ENCODE data around the gene DENND1A. TPM values are rescaled to one million over a fixed set of nuclear protein-coding genes. Genes with fewer than 3 reads are reported as not detected.

Gene DENND1A
- total and polyA plus RNA-seq, 2 of the 13 experiments (the other 11 are each of a cell fraction or from before 2014, with no cell fraction given) = 14.8 to 30.1 TPM

DNA sequence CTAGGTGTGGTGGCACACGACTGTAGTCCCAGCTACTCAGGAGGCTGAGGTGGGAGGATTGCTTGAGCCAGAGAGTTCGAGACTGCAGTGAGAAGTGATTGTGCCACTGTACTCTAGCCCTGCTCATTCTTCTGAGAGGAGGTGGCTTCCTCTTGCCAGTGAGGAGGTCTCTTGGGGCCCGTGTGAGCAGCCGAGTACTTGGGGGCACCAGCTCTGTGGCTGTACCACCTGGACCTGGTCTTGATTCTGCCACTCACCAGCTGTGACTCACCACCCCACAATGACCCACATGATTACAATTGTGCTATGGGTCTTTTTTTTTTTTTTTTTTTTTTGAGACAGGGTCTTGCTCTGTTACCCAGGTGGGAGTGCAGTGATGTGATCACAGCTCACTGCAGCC, 592.0 kb downstream of the DENND1A start:
- H3K4me2 ChIP-seq (ENCODE audit: low read depth, low read length) = no peak overlapping the region
- H3K79me2 ChIP-seq (ENCODE audit: insufficient read depth, low read length) = no peaks in the 10 kb centered on the region
- H3K4me1 ChIP-seq (ENCODE audit: insufficient read depth, low read length) = peaks cover 47% of the 10 kb centered on the region
- ChIA-PET POLR2A (no interaction called here), CTCF (ENCODE audit: low intra/inter-chr PET ratio, low total read pairs) (no interaction called here)
- H3K4me3 ChIP-seq (replicated peaks in 1 of 3; ENCODE audit: insufficient read depth in 1 of 3, low read depth in 2 of 3, low read length in 3 of 3) = no peak overlapping the region
- no peaks in the 10 kb centered on the region for H4K20me1 ChIP-seq (ENCODE audit: insufficient read depth, low read length)
- TF ChIP-seq NCOR1 (IDR thresholded peaks at IDR 0.05; ENCODE audit: borderline replicate concordance, low read length) (no peak), ZFP36L2 (CRISPR knock-in tag; IDR thresholded peaks at IDR 0.05) (no peak), RARA (CRISPR knock-in tag; IDR thresholded peaks at IDR 0.05) (no peak)
- no peak overlapping the region for H3K9ac ChIP-seq (ENCODE audit: insufficient read depth, low read depth, low read length)
- 38% methylated on average over 3 of the region's 4 CpGs for WGBS (ENCODE audit: low lambda C conversion rate)
- FAIRE-seq (no peak), ATAC-seq (no peak), DNase-seq (ENCODE audit: low spot score) (no peak)
- no peaks in the 10 kb centered on the region for H3K9me3 ChIP-seq (ENCODE audit: low read length)
- H3K27ac ChIP-seq (ENCODE audit: extremely low read length, insufficient read depth, low read length) = no peak overlapping the region
- in situ Hi-C loops (cut with HindIII; ENCODE audit: extremely low pct_ligation_motif_present, low pct_unique_long_range_greater_than_20kb) = no loop called here
- no TSS peak for BruUV-seq (replicated peaks)
- no peak overlapping the region for H2AFZ ChIP-seq (ENCODE audit: low read length)
- intact Hi-C loops (cut with micrococcal nuclease; ENCODE audit: unreplicated experiment) = no loop called here
- H3K36me3 ChIP-seq (replicated peaks in 1 of 2; ENCODE audit: control insufficient read depth in 1 of 2, insufficient read depth in 2 of 2, low read length in 2 of 2) = no peaks in the 10 kb centered on the region
- H3K27me3 ChIP-seq (ENCODE audit: control insufficient read depth in 1 of 2, insufficient read depth in 2 of 2, low read length in 2 of 2) = peaks cover 0 to 32% of the 10 kb centered on the region in 2 experiments; a peak in 3 of 5 replicates

DNA sequence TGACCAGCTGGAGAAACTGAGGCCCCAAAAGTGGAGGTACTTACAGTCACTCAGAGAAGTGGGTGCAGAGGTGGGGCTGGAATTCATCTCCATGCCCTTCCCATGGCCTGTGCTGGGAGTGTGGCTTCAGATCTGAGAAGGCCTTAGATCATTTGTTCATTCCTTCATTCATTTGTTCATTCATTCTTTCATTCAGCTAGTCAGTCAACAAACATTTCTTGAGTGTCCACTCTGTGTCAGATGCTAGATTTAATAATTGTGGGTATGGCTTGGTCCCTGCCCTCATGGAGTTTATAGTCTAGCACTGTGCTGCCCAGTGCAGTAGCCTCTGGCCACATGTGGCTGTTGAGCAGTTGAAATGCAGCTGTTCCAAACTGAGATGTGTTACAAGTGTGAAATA, 593.0 kb downstream of the DENND1A start:
- BruUV-seq (replicated peaks) = no TSS peak
- ATAC-seq = no peak
- H4K20me1 ChIP-seq (ENCODE audit: insufficient read depth, low read length) = no peaks in the 10 kb centered on the region
- H3K27ac ChIP-seq (ENCODE audit: extremely low read length, insufficient read depth, low read length) = no peak overlapping the region
- H3K36me3 ChIP-seq (replicated peaks in 1 of 2; ENCODE audit: control insufficient read depth in 1 of 2, insufficient read depth in 2 of 2, low read length in 2 of 2) = no peaks in the 10 kb centered on the region
- no peak overlapping the region for H3K9ac ChIP-seq (ENCODE audit: insufficient read depth, low read depth, low read length)
- no peak for DNase-seq (ENCODE audit: low spot score)
- in situ Hi-C loops (cut with HindIII; ENCODE audit: extremely low pct_ligation_motif_present, low pct_unique_long_range_greater_than_20kb) (no loop called here), intact Hi-C loops (cut with micrococcal nuclease; ENCODE audit: unreplicated experiment) (no loop called here)
- no peaks in the 10 kb centered on the region for H3K9me3 ChIP-seq (ENCODE audit: low read length)
- no peak overlapping the region for H3K4me2 ChIP-seq (ENCODE audit: low read depth, low read length)
- FAIRE-seq = no peak
- CTCF ChIA-PET (ENCODE audit: low intra/inter-chr PET ratio, low total read pairs) = no interaction called here
- peaks cover 0 to 22% of the 10 kb centered on the region in 2 experiments; a peak in 2 of 5 replicates for H3K27me3 ChIP-seq (ENCODE audit: control insufficient read depth in 1 of 2, insufficient read depth in 2 of 2, low read length in 2 of 2)
- no peak overlapping the region for H2AFZ ChIP-seq (ENCODE audit: low read length)
- H3K4me3 ChIP-seq (replicated peaks in 1 of 3; ENCODE audit: insufficient read depth in 1 of 3, low read depth in 2 of 3, low read length in 3 of 3) = no peak overlapping the region
- TF ChIP-seq, protein P1, sequence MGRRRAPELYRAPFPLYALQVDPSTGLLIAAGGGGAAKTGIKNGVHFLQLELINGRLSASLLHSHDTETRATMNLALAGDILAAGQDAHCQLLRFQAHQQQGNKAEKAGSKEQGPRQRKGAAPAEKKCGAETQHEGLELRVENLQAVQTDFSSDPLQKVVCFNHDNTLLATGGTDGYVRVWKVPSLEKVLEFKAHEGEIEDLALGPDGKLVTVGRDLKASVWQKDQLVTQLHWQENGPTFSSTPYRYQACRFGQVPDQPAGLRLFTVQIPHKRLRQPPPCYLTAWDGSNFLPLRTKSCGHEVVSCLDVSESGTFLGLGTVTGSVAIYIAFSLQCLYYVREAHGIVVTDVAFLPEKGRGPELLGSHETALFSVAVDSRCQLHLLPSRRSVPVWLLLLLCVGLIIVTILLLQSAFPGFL (CRISPR knock-in tag; IDR thresholded peaks at IDR 0.05) = no peak
- TF ChIP-seq ZNF160 (CRISPR knock-in tag; IDR thresholded peaks at IDR 0.05) (no peak), RBM39 (IDR thresholded peaks at IDR 0.05; ENCODE audit: low read depth, low read length, poor library complexity, severe bottlenecking) (no peak)
- H3K79me2 ChIP-seq (ENCODE audit: insufficient read depth, low read length) = no peaks in the 10 kb centered on the region
- H3K4me1 ChIP-seq (ENCODE audit: insufficient read depth, low read length) = peaks cover 43% of the 10 kb centered on the region
- POLR2A ChIA-PET = no interaction called here
